Activated CD4-positive, alpha-beta T cell treated with anti-CD3 and anti-CD28 coated beads, Interleukin-10, Interleukin-2, amounts not matched to agents 100 ng/mL and 50 ng/mL, durations not matched to agents 16 hours and 8 hours (primary cell): ENCODE measurements around the gene IQUB.
"Not testable (repeated sequence)": the region's sequence is repeated elsewhere in the genome, so short reads cannot be mapped to it uniquely, and the experiment has no call there.

Source experiments
- DNase-seq: peaks from one replicate; pipeline ENCODE4 v3.0.0-alpha.2; 2020

IQUB gene

DNA sequence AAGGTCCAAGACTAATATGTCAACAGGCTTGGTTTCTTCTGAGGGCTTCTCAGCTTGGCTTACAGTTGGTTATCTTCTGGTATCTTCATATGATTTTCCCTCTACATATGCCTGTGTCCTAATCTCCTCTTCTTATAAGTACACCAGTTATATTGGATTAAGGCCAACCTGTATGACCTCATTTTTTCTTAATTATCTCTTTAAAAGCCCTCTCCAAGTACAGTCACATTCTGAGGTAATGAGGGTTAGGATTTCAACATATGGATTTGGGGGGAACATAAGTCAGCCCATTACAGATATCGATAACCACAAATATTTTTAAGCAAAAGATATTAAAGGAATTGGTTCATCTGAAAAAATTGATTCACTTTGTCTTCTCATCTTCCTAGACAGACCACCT, 49.2 kb downstream of the IQUB start:
- no peak for DNase-seq

- no peak for DNase-seq
Observed at GRCh38 chr7:123484199-123484598, 50.2 kb downstream of the IQUB start.

DNA sequence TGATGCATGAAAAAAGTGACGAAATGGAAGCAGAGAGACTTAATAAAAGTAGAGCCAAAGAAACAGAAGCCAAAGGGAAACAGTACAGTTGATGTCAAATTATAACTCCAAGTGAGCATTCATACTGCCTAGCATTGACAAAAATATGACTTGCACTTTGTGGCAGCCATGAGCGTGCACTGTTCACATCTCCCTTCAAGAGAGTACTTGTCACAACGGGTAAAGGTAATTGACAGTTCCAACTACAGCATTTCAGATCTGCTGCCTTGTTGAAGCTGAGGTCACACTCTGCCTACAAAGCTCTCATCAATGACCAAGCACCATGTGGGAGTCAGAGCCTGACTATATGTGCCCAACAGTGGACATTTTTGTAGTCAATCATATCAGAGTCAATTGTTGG, 54.3 kb downstream of the IQUB start:
- DNase-seq, result no peak

- not testable (repeated sequence) for DNase-seq
Observed at GRCh38 chr7:123478056-123478455, 56.3 kb downstream of the IQUB start.

DNA sequence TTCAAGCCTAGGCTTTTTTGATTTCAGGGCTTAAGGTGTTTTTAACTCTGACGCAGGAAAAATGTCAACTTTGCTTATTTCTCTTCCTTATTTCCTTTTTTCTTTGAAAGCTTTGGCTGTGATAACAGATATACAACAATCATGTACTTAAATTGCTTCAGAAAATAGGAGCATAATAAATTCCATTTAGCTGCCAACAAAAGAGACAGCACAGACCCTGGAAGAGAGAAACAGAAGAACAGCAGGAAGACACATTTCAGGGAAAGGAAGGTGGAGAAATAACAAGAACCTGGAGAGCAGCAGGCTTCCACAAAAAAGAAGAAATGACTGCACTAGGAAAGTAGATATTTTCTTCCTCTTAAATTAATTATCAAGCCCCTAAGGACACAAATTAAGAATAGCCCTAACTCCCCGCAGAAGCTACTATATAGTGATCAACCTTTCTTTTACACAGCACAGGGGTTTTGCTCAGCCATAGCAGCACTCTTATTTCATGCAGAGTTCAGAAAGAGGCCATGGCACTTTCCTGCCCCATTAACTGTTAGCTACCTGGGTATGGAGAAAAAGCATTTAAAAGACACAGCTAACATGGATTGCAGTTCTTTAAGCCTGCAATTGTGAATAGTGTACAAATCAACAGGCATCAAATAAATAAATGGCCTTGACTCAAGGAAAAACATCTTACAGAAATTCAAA, 61.5 kb downstream of the IQUB start:
- no peak for DNase-seq

DNA sequence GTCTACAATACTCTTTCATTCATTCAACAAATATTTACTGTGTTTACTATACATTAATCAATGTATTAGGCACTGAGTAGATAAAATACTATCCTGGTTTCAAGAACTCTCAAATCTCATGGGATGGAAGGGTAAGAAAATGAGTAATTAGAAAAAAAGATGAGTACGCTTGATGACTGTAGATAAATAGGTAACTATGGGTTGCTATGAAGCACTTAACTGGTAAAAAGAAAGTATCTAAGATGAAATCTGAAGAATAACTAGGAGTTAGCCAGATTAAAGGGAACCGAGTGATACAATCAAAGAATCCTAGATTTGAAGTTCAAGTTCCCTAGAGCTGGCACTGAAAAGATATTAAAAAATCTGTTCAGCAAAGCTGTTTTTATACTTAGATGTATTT, 62.1 kb downstream of the IQUB start:
- no peak for DNase-seq

- no peak for DNase-seq
Observed at GRCh38 chr7:123468303-123468702, 66.1 kb downstream of the IQUB start.

DNA sequence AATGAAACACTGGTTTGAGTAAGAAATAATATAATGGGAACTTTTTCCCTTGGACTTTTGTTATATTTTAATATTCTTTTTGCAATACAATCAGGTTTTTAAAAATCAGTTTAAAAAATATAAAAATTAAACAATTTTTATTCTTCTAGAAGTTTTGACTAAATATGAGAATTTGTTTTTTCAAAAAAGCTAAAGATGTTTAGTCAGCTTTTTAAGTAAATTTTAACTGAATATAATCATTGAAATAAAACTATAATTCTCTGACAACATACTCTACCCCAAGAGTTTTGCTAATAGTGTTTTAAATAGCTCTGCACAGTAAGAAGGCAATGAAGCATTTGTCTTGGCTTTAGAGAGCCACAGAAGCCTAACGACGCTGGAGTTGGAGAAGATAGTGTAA, 70.5 kb downstream of the IQUB start:
- no peak for DNase-seq

- no peak for DNase-seq
Observed at GRCh38 chr7:123460616-123461015, 73.8 kb downstream of the IQUB start.

DNA sequence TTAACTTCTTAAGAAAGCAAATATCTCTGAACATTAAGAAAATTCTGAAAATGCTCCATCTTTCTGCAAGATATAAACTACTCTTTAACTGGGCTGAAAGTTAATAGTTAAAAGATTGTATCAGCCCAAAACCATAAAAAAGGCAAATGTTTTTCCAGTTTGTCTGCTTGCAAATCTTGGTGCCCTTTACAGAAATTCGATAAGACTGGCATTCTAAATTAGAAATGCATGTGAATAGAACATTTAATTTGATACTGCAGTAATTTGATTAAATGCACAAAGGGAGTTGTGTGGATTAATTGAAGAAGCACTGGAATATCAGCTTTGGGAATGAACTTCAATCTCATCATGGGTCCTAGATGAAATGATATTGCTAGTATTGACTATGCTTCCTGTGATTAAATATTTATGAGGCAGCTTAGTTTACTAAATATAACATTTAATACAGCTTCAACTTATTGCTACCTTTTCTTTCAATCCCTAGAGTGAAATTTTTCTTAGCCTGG, 78.4 kb downstream of the IQUB start:
- no peak for DNase-seq

GRCh38 chr7:123440101-123440548, 94.3 kb downstream of the IQUB start:
- DNase-seq, result no peak

- no peak for DNase-seq
Observed at GRCh38 chr7:123439191-123439590, 95.2 kb downstream of the IQUB start.

GRCh38 chr7:123437447-123437995, 96.9 kb downstream of the IQUB start:
- no peak for DNase-seq

DNA sequence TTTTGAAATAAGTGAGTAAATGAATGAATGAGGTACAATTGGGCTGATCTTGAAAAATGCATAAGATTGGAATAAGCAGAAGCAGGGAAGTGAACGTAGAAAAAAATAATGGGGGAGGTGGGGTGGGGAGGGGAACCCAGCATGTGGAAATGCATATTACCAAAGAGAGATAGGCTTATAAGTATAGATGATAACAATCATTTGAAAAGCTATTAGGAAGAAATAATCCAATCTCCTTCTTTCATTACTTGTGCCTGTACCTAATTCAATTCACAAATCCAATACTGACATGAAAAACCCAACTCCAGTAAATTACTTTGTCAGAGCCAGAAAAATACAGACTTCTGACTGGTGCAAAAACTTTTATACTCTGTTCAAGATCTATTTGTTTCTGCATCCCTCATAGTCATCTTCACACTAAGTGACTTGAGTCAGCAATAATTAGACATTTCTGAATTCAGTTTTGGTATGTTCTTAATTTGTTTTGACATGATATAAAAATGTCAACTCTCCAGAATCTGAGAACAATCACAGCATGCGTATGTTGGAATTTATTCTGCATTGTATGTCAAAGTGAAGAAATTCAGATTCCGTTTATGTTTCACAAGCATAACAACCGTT, 99.2 kb downstream of the IQUB start:
- DNase-seq, result no peak

DNA sequence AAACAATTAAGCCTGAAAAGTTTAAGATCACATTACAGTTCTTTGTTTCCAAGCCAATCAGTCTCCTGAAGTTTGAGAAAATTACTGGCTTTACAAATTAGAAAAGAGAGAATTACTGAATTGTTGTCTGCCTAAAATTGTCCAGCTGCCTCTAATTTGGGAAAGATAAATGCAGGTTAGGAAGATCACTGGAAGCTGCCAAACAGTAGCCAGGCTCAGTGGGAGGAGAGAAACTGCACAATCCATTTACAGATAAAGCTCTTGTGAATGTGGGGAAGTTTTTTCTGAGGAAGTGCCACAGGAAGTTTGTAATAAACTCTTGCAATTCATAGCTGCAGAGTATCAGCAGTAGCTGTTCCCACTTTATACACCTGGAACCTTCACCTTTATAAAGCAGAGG, 100.7 kb downstream of the IQUB start:
- DNase-seq, result no peak

GRCh38 chr7:123432601-123433000, 101.8 kb downstream of the IQUB start:
- peak; percentile 8 for DNase-seq

- no peak for DNase-seq
Observed at GRCh38 chr7:123431075-123431614, 103.2 kb downstream of the IQUB start.

DNA sequence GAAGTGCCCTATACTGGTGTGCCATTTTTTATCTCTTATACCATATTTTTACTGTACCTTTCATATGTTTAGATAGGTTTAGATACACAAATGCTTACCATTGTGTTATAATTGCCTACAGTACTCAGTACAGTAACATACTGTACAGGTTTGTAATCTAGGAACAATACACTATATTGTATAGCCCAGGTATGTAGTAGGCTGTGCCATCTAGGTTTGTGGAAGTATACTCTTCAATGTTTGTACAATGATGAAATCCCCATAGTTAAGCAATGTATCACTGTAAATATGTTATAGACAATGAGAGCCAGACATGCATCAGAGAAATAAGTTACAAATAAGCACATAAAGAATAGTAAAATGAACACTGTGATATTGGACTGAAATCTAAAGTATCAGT, 109.1 kb downstream of the IQUB start:
- no peak for DNase-seq

GRCh38 chr7:123424463-123424862, 109.9 kb downstream of the IQUB start:
- no peak for DNase-seq

GRCh38 chr7:123423622-123424021, 110.8 kb downstream of the IQUB start:
- no peak for DNase-seq

DNA sequence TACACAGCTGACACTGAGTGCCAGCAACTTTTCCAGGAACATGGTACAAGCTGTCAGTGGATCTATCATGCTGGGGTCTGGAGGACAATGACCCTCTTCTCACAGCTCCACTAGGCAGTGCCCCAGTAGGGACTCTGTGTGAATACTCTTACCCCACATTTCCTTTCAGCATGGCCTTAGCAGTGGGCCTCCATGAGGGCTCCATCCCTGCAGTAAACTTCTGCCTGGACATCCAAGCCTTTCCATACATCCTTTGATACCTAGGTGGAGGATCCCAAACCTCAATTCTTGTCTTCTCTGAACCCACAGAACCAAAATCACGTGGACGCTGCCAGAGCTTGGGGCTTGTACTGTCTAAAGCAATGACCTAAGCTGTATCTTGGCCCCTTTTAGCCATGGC, 116.8 kb downstream of the IQUB start:
- no peak for DNase-seq

- no peak for DNase-seq
Observed at GRCh38 chr7:123415625-123416024, 118.8 kb downstream of the IQUB start.

DNA sequence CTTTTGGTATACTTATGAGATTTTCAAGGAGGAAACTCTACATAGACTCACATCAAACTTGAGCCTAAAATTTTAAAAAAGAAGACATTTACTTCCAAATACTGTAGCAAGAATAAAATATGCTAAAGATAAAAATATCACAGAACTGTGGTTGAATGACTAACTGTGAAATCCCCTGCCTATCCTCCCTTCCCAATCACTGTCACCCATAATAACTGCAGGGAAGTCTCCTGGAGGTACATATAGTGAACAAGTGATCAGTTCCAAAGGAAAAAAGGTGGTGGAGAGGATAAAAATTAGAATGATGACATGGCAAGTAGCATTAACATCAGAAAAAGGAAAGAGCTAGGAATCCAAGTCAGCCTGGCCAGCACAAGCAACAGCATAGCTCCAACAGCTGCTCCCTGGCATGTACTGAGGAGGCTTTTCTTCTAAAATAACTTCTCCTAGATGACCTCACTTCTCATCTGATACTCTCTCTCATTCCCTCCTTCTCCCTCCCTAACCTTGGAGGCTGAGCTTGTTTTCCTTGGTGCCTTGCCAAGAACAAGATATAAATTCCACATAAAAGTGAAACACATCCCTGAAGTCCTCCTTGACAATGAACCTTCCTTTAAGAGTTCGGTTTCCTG, 124.0 kb downstream of the IQUB start:
- DNase-seq, result no peak

DNA sequence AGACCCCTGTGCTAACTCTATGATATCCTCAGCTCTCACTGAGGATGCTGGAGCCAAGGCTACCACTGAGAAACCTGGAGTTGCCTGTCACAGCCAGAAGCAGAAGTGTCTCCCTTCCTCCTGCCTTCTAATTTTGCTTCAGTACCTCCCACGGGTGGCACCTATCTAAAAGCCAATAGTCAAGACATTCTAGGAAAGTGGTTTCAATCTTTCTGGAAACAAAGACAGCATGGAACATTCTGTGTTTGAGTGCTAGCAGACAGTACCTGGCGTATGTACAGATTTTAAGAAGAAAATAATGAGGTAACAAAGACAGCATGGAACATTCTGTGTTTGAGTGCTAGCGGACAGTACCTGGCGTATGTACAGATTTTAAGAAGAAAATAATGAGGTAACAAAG, 126.4 kb downstream of the IQUB start:
- not testable (repeated sequence) for DNase-seq
